ENCODE results near the gene HIPK3. TPM values are rescaled to one million over a fixed set of nuclear protein-coding genes. Genes with fewer than 3 reads are reported as not detected.

Gene HIPK3
- total and polyA plus RNA-seq, 10 of the 15 experiments (the other 5 are each of a cell fraction or from before 2014, with no cell fraction given), result 3.4 to 26.5 (median 13.6) TPM

DNA sequence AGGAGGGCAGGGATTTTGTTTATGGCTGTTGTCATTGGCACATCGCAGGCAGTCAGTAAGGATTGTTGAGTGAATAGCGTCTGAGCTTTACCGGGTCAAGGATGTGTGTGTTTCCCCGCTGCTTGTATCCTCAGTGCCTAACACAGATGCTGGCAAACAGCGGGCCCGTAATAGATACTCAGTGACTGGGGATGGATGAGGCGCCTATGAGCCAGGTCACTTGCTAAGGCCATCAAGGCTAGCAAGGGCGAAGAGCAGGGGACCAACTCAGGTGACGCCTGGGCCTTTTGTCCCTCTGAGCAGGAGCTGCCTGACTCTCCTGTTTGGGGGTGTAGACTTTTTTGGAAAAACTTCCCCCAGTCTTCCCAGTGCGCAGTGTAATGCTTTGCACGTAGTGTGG, 118.1 kb downstream of the HIPK3 start:
- Histone ChIP-seq H3K27ac (ENCODE audit: control insufficient read depth, insufficient read depth) (no peak overlapping the region), H3K4me1 (ENCODE audit: control insufficient read depth, insufficient read depth, low read length) (peaks cover 4% of the 10 kb centered on the region; the same call in 1 of the 2 replicates), H3K9ac (ENCODE audit: control insufficient read depth, insufficient read depth, low read length) (no peak overlapping the region), H3K9me3 (replicated peaks; ENCODE audit: control insufficient read depth, insufficient read depth, low read length) (no peaks in the 10 kb centered on the region), H3K27me3 (replicated peaks in 1 of 2; ENCODE audit: control insufficient read depth in 2 of 2, insufficient read depth in 2 of 2, low read length in 1 of 2) (no peaks in the 10 kb centered on the region; a peak in 2 of 4 replicates), H3K4me2 (ENCODE audit: control insufficient read depth, insufficient read depth) (peak overlapping the region; percentile 83; the same call in 1 of the 2 replicates), H3K4me3 (peak overlapping the region; percentile 50; the same call in 1 of the 2 replicates), H3K36me3 (ENCODE audit: control insufficient read depth in 2 of 2, insufficient read depth in 2 of 2, low read length in 1 of 2) (no peaks in the 10 kb centered on the region), H4K20me1 (ENCODE audit: control insufficient read depth, insufficient read depth) (no peaks in the 10 kb centered on the region), H2AFZ (ENCODE audit: control insufficient read depth, low read depth, low read length) (no peak overlapping the region), H3K79me2 (ENCODE audit: control insufficient read depth, insufficient read depth, low read length) (no peaks in the 10 kb centered on the region; the same call in 1 of the 2 replicates)
- ATAC-seq (no peak), DNase-seq (ENCODE audit: low read depth, low spot score) (no peak), FAIRE-seq (no peak)
- intact Hi-C loops (cut with micrococcal nuclease; ENCODE audit: unreplicated experiment) (no loop called here), in situ Hi-C loops (cut with MboI) (no loop called here)
- WGBS (ENCODE audit: insufficient coverage, insufficient replicate concordance, low lambda C conversion rate, missing lambda C conversion rate), result 95% methylated on average over 11 of the region's 11 CpGs
- CTCF ChIA-PET, result no interaction called here
- POLR2A ChIA-PET, result no interaction called here
- no TSS peak for BruUV-seq (replicated peaks)
- TF ChIP-seq, protein P1, sequence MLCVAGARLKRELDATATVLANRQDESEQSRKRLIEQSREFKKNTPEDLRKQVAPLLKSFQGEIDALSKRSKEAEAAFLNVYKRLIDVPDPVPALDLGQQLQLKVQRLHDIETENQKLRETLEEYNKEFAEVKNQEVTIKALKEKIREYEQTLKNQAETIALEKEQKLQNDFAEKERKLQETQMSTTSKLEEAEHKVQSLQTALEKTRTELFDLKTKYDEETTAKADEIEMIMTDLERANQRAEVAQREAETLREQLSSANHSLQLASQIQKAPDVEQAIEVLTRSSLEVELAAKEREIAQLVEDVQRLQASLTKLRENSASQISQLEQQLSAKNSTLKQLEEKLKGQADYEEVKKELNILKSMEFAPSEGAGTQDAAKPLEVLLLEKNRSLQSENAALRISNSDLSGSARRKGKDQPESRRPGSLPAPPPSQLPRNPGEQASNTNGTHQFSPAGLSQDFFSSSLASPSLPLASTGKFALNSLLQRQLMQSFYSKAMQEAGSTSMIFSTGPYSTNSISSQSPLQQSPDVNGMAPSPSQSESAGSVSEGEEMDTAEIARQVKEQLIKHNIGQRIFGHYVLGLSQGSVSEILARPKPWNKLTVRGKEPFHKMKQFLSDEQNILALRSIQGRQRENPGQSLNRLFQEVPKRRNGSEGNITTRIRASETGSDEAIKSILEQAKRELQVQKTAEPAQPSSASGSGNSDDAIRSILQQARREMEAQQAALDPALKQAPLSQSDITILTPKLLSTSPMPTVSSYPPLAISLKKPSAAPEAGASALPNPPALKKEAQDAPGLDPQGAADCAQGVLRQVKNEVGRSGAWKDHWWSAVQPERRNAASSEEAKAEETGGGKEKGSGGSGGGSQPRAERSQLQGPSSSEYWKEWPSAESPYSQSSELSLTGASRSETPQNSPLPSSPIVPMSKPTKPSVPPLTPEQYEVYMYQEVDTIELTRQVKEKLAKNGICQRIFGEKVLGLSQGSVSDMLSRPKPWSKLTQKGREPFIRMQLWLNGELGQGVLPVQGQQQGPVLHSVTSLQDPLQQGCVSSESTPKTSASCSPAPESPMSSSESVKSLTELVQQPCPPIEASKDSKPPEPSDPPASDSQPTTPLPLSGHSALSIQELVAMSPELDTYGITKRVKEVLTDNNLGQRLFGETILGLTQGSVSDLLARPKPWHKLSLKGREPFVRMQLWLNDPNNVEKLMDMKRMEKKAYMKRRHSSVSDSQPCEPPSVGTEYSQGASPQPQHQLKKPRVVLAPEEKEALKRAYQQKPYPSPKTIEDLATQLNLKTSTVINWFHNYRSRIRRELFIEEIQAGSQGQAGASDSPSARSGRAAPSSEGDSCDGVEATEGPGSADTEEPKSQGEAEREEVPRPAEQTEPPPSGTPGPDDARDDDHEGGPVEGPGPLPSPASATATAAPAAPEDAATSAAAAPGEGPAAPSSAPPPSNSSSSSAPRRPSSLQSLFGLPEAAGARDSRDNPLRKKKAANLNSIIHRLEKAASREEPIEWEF (IDR thresholded peaks at IDR 0.05; ENCODE audit: insufficient replicate concordance, low read depth, low read length), result no peak
- SMC1A ChIA-PET (ENCODE audit: uncharacterized antibody, unreplicated experiment), result no interaction called here
- RAD21 ChIA-PET (ENCODE audit: unreplicated experiment), result no interaction called here
